Caco-2 (cell line): ENCODE results near the gene GBE1. TPM values are rescaled to one million over a fixed set of nuclear protein-coding genes. Genes with fewer than 3 reads are reported as not detected.

ENCODE experiments used
- BruUV-seq: library from RNA; stranded (reverse); fragments of 400-500 nt; replicated peaks from 2 replicates; lab custom pipeline; 2021; lab: Mats Ljungman, UMichigan
- CTCF ChIA-PET: fragments of 300-600 bp; sonication (Branson Sonifier 250); formaldehyde crosslinking; loops from one replicate; lab custom pipeline; 2022; ENCODE audit warnings: antibody characterized with exemption; lab: Charles Lee
- POLR2A ChIA-PET: fragments of 300-600 bp; sonication (Branson Sonifier 250); formaldehyde crosslinking; loops from one replicate; lab custom pipeline; 2022; ENCODE audit warnings: antibody characterized with exemption; lab: Charles Lee
- DNase-seq, 2 experiments: peaks; one replicate each; pipeline versions ENCODE4 v3.0.0 to v3.0.0-alpha.2; 2020 to 2022
- H3K27me3 ChIP-seq: replicated peaks from 2 replicates; pipeline ENCODE4 v1.6.0; 2011; ENCODE audit warnings: low read length; ENCODE audit not compliant: control insufficient read depth, insufficient read depth
- H3K36me3 ChIP-seq: 2 replicates; pipeline ENCODE4 v1.5.1; 2011; ENCODE audit warnings: low read length; ENCODE audit not compliant: control insufficient read depth, insufficient read depth
- H3K4me1 ChIP-seq: fragments of 250-450 bp; sonication (Bioruptor Pico); 2 replicates; pipeline ENCODE4 v1.5.1; 2020; ENCODE audit warnings: mild to moderate bottlenecking
- H3K4me3 ChIP-seq: 2 replicates; pipeline ENCODE4 v1.5.1; 2011; ENCODE audit warnings: low read depth, mild to moderate bottlenecking, control low read depth, low read length
- H3K9me3 ChIP-seq: fragments of 250-450 bp; sonication (Bioruptor Pico); 2 replicates; pipeline ENCODE4 v1.5.1; 2020; ENCODE audit warnings: mild to moderate bottlenecking, moderate library complexity
- H3K27ac Mint-ChIP-seq: one replicate; pipeline ENCODE4 v1.8.0; 2022; ENCODE audit warnings: mixed read lengths; ENCODE audit not compliant: unreplicated experiment
- H3K27me3 Mint-ChIP-seq: one replicate; pipeline ENCODE4 v1.8.0; 2022; ENCODE audit warnings: mixed read lengths; ENCODE audit not compliant: insufficient read depth, unreplicated experiment
- H3K36me3 Mint-ChIP-seq: one replicate; pipeline ENCODE4 v1.8.0; 2022; ENCODE audit warnings: mild to moderate bottlenecking, mixed read lengths; ENCODE audit not compliant: insufficient read depth, unreplicated experiment
- H3K4me1 Mint-ChIP-seq: one replicate; pipeline ENCODE4 v1.8.0; 2022; ENCODE audit warnings: low read depth, mixed read lengths; ENCODE audit not compliant: unreplicated experiment
- H3K4me3 Mint-ChIP-seq: one replicate; pipeline ENCODE4 v1.8.0; 2022; ENCODE audit warnings: mild to moderate bottlenecking, moderate library complexity, mixed read lengths; ENCODE audit not compliant: unreplicated experiment
- H3K9me3 Mint-ChIP-seq: one replicate; pipeline ENCODE4 v1.8.0; 2022; ENCODE audit warnings: mixed read lengths; ENCODE audit not compliant: unreplicated experiment
- CTCF ChIP-seq, 2 experiments: fragments of 200-600 bp in 1 of 2; IDR thresholded peaks; 1 replicate in 1 of 2; 2 replicates in 1 of 2; pipeline versions ENCODE4 v1.5.1 to v1.8.0; 2011 to 2022; ENCODE audit warnings: antibody characterized with exemption in 1 of 2, control low read depth in 1 of 2, inconsistent platforms in 1 of 2, low read depth in 1 of 2, low read length in 1 of 2, mild to moderate bottlenecking in 1 of 2, moderate library complexity in 1 of 2; ENCODE audit not compliant: insufficient read depth in 1 of 2, severe bottlenecking in 1 of 2, unreplicated experiment in 1 of 2
- intact Hi-C: fragments of 100-400 bp; cut with micrococcal nuclease; formaldehyde crosslinking; loops from one replicate; pipeline ENCODE4 v1.10.0; 2022; ENCODE audit not compliant: unreplicated experiment
- total RNA-seq: library from RNA; stranded (reverse); gene quantifications from 2 replicates; pipeline ENCODE4 v1.2.3, GENCODE V29; 2022

Gene GBE1
- total RNA-seq, 1 experiment from 2014 or later: 8.2 TPM

- Mint-ChIP-seq H3K36me3 (no peaks in the 10 kb centered on the region), H3K4me3 (no peak overlapping the region), H3K9me3 (no peaks in the 10 kb centered on the region), H3K27me3 (no peaks in the 10 kb centered on the region), H3K27ac (no peak overlapping the region), H3K4me1 (no peaks in the 10 kb centered on the region)
- Histone ChIP-seq H3K4me1 (no peaks in the 10 kb centered on the region), H3K4me3 (no peak overlapping the region), H3K27me3 (no peaks in the 10 kb centered on the region), H3K36me3 (no peaks in the 10 kb centered on the region), H3K9me3 (no peaks in the 10 kb centered on the region)
- POLR2A ChIA-PET: no interaction called here
- intact Hi-C loops: no loop called here
- no TSS peak for BruUV-seq
- no peak for DNase-seq
- CTCF ChIA-PET: no interaction called here
- no peak for TF ChIP-seq CTCF (IDR thresholded peaks at IDR 0.05; ENCODE audit: insufficient read depth in 1 of 2, low read depth in 1 of 2, low read length in 1 of 2, severe bottlenecking in 1 of 2, unreplicated experiment in 1 of 2)
Observed at GRCh38 chr3:81518945-81519344, 242.5 kb downstream of the GBE1 start.

GRCh38 chr3:81516042-81516441, 245.4 kb downstream of the GBE1 start:
- H3K27ac Mint-ChIP-seq: no peak overlapping the region
- ChIA-PET POLR2A (no interaction called here), CTCF (no interaction called here)
- no peak for TF ChIP-seq CTCF (IDR thresholded peaks at IDR 0.05; ENCODE audit: insufficient read depth in 1 of 2, low read depth in 1 of 2, low read length in 1 of 2, severe bottlenecking in 1 of 2, unreplicated experiment in 1 of 2)
- H3K9me3 Mint-ChIP-seq: no peaks in the 10 kb centered on the region
- H3K4me3 ChIP-seq: no peak overlapping the region
- no peaks in the 10 kb centered on the region for H3K9me3 ChIP-seq
- H3K4me1 Mint-ChIP-seq: no peaks in the 10 kb centered on the region
- DNase-seq: no peak
- intact Hi-C loops: no loop called here
- H3K27me3 ChIP-seq: no peaks in the 10 kb centered on the region
- H3K36me3 Mint-ChIP-seq: no peaks in the 10 kb centered on the region
- BruUV-seq: no TSS peak
- H3K36me3 ChIP-seq: no peaks in the 10 kb centered on the region
- no peaks in the 10 kb centered on the region for H3K27me3 Mint-ChIP-seq
- no peaks in the 10 kb centered on the region for H3K4me1 ChIP-seq
- no peak overlapping the region for H3K4me3 Mint-ChIP-seq

- no peaks in the 10 kb centered on the region for H3K9me3 Mint-ChIP-seq
- Histone ChIP-seq H3K9me3 (no peaks in the 10 kb centered on the region), H3K27me3 (no peaks in the 10 kb centered on the region), H3K36me3 (no peaks in the 10 kb centered on the region), H3K4me3 (no peak overlapping the region), H3K4me1 (no peaks in the 10 kb centered on the region)
- no peaks in the 10 kb centered on the region for H3K36me3 Mint-ChIP-seq
- POLR2A ChIA-PET: no interaction called here
- H3K4me3 Mint-ChIP-seq: no peak overlapping the region
- no TSS peak for BruUV-seq
- H3K27me3 Mint-ChIP-seq: no peaks in the 10 kb centered on the region
- TF ChIP-seq CTCF (IDR thresholded peaks at IDR 0.05; ENCODE audit: insufficient read depth in 1 of 2, low read depth in 1 of 2, low read length in 1 of 2, severe bottlenecking in 1 of 2, unreplicated experiment in 1 of 2): no peak
- H3K4me1 Mint-ChIP-seq: no peaks in the 10 kb centered on the region
- DNase-seq: no peak
- intact Hi-C loops: no loop called here
- no peak overlapping the region for H3K27ac Mint-ChIP-seq
- CTCF ChIA-PET: no interaction called here
Observed at GRCh38 chr3:81513591-81513990, 247.9 kb downstream of the GBE1 start.
